ENCODE measurements around the gene MTHFD1L. TPM values are rescaled to one million over a fixed set of nuclear protein-coding genes. Genes with fewer than 3 reads are reported as not detected.

The MTHFD1L gene
- total and polyA plus RNA-seq, 2 of the 8 experiments (the other 6 are each of a cell fraction or from before 2014, with no cell fraction given) = 29.2 to 105 TPM

- TF ChIP-seq CHD2 (IDR thresholded peaks at IDR 0.05; ENCODE audit: low read length) (no peak), SIN3A (conservative IDR thresholded peaks at IDR 0.05 in 1 of 2, IDR thresholded peaks at IDR 0.05 in 1 of 2; ENCODE audit: low read depth in 1 of 2, low read length in 2 of 2) (no peak), SP4 (IDR thresholded peaks at IDR 0.05; ENCODE audit: low read length) (no peak), JUND (IDR thresholded peaks at IDR 0.05; ENCODE audit: low read length) (no peak)
- TF ChIP-seq, protein P1, sequence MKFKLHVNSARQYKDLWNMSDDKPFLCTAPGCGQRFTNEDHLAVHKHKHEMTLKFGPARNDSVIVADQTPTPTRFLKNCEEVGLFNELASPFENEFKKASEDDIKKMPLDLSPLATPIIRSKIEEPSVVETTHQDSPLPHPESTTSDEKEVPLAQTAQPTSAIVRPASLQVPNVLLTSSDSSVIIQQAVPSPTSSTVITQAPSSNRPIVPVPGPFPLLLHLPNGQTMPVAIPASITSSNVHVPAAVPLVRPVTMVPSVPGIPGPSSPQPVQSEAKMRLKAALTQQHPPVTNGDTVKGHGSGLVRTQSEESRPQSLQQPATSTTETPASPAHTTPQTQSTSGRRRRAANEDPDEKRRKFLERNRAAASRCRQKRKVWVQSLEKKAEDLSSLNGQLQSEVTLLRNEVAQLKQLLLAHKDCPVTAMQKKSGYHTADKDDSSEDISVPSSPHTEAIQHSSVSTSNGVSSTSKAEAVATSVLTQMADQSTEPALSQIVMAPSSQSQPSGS (IDR thresholded peaks at IDR 0.05; ENCODE audit: low read length) = no peak
- TF ChIP-seq, protein P2, sequence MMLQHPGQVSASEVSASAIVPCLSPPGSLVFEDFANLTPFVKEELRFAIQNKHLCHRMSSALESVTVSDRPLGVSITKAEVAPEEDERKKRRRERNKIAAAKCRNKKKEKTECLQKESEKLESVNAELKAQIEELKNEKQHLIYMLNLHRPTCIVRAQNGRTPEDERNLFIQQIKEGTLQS (IDR thresholded peaks at IDR 0.05; ENCODE audit: insufficient read depth, low read depth, low read length) = no peak
These were observed 139.7 kb downstream of the MTHFD1L start (continued) for GRCh38 chr6:151005164-151005563.

All from H1 (cell line).